AG10803 (cell line): ENCODE measurements around the gene DNASE2B.

Experiments used
- DNase-seq: peaks from one replicate; pipeline ENCODE4 v3.0.0; 2010; ENCODE audit warnings: low read depth
- H3K4me3 ChIP-seq: 2 replicates; pipeline ENCODE4 v1.5.1; 2011; ENCODE audit warnings: mild to moderate bottlenecking, low read length, control low read depth
- CTCF ChIP-seq: conservative IDR thresholded peaks from 2 replicates; pipeline ENCODE4 v1.5.1; 2011; ENCODE audit warnings: mild to moderate bottlenecking, low read length, control low read depth, inconsistent platforms

DNASE2B gene

GRCh38 chr1:84355556-84355955 lies 42.7 kb upstream of the DNASE2B start:
- DNase-seq: no peak
- TF ChIP-seq CTCF: no peak
- H3K4me3 ChIP-seq: no peak overlapping the region

GRCh38 chr1:84356881-84357280 lies 41.4 kb upstream of the DNASE2B start:
- no peak for DNase-seq
- H3K4me3 ChIP-seq: no peak overlapping the region
- no peak for TF ChIP-seq CTCF

- H3K4me3 ChIP-seq: no peak overlapping the region
- TF ChIP-seq CTCF: no peak
- DNase-seq: no peak
These were observed 39.6 kb upstream of the DNASE2B start for GRCh38 chr1:84358695-84359094.

GRCh38 chr1:84360316-84360715 lies 38.0 kb upstream of the DNASE2B start:
- TF ChIP-seq CTCF: no peak
- no peak for DNase-seq
- H3K4me3 ChIP-seq: no peak overlapping the region

- no peak overlapping the region for H3K4me3 ChIP-seq
- no peak for TF ChIP-seq CTCF
- DNase-seq: no peak
These were observed 36.5 kb upstream of the DNASE2B start for GRCh38 chr1:84361796-84362195.

- TF ChIP-seq CTCF: no peak
- no peak for DNase-seq
- H3K4me3 ChIP-seq: no peak overlapping the region
These were observed 35.3 kb upstream of the DNASE2B start for GRCh38 chr1:84363019-84363418.

- no peak for DNase-seq
- TF ChIP-seq CTCF: no peak
- H3K4me3 ChIP-seq: no peak overlapping the region
These were observed 34.7 kb upstream of the DNASE2B start for GRCh38 chr1:84363622-84364021.
